Muscle layer of duodenum (tissue), 2 donors: ENCODE measurements around the gene MIPOL1.
"Not testable (repeated sequence)": the region's sequence is repeated elsewhere in the genome, so short reads cannot be mapped to it uniquely, and the experiment has no call there.

Source experiments
- H3K27ac ChIP-seq: one replicate; pipeline ENCODE4 v1.7.0; 2013; ENCODE audit warnings: mild to moderate bottlenecking, low read length
- H3K27me3 ChIP-seq: one replicate; pipeline ENCODE4 v1.7.0; 2013; ENCODE audit warnings: low read depth, mild to moderate bottlenecking, control low read depth, low read length
- H3K36me3 ChIP-seq, 2 donors: one replicate each; pipeline ENCODE4 v1.7.0; 2013; ENCODE audit warnings: low read length in 2 of 2, control low read depth in 1 of 2, mild to moderate bottlenecking in 1 of 2; ENCODE audit not compliant: insufficient read depth in 2 of 2, control insufficient read depth in 1 of 2
- H3K4me1 ChIP-seq, 2 donors: one replicate each; pipeline ENCODE4 v1.7.0; 2013; ENCODE audit warnings: low read length in 2 of 2, mild to moderate bottlenecking in 2 of 2, control low read depth in 1 of 2, moderate library complexity in 1 of 2; ENCODE audit not compliant: insufficient read depth in 2 of 2, control insufficient read depth in 1 of 2
- H3K4me3 ChIP-seq, 2 donors: one replicate each; pipeline ENCODE4 v1.7.0; 2013; ENCODE audit warnings: low read length in 2 of 2, low read depth in 1 of 2, mild to moderate bottlenecking in 1 of 2
- H3K9me3 ChIP-seq, 2 donors: one replicate each; pipeline ENCODE4 v1.7.0; 2013; ENCODE audit warnings: low read length in 2 of 2, control low read depth in 1 of 2, mild to moderate bottlenecking in 1 of 2; ENCODE audit not compliant: control insufficient read depth in 1 of 2
- donor health status: healthy.

Gene MIPOL1

DNA sequence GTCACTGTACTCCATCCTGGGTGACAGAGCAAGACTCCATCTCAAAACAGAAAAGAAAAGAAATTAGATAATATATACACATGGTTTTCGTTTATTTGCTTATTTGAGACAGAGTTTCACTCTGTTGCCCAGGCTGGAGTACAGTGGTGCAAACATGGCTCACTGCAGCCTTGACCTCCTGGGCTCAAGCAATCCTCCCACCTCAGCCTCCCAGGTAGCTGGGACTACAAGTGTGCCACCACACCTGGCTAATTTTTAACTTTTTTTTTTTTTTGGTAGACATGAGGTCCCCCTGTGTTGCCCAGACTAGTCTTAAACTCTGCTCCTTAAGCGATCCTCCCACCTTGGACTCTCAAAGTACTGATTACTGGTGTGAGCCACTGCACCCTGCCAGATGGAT, 11.9 kb downstream of the MIPOL1 start:
- H3K9me3 ChIP-seq, result not testable (repeated sequence)

GRCh38 chr14:37210448-37210847, 12.7 kb downstream of the MIPOL1 start:
- Histone ChIP-seq H3K9me3 (peaks cover 0 to 5% of the 10 kb centered on the region in 2 donors), H3K27me3 (no peaks in the 10 kb centered on the region), H3K4me1 (no peaks in the 10 kb centered on the region), H3K4me3 (no peak overlapping the region), H3K36me3 (no peaks in the 10 kb centered on the region), H3K27ac (no peak overlapping the region)

More for the DNA sequence above, 11.9 kb downstream of the MIPOL1 start:
- not testable (repeated sequence) for H3K27ac ChIP-seq, H3K4me1 ChIP-seq, H3K27me3 ChIP-seq, H3K36me3 ChIP-seq, H3K4me3 ChIP-seq

- H3K9me3 ChIP-seq, result no peaks in the 10 kb centered on the region
- no peaks in the 10 kb centered on the region for H3K4me1 ChIP-seq
- H3K27me3 ChIP-seq, result no peaks in the 10 kb centered on the region
- no peak overlapping the region for H3K27ac ChIP-seq
- no peak overlapping the region for H3K4me3 ChIP-seq
- H3K36me3 ChIP-seq, result no peaks in the 10 kb centered on the region
These were observed 15.3 kb downstream of the MIPOL1 start for GRCh38 chr14:37213016-37213415.

GRCh38 chr14:37215345-37215744, 17.6 kb downstream of the MIPOL1 start:
- Histone ChIP-seq H3K27ac (no peak overlapping the region), H3K4me3 (no peak overlapping the region), H3K27me3 (no peaks in the 10 kb centered on the region), H3K9me3 (no peaks in the 10 kb centered on the region), H3K4me1 (no peaks in the 10 kb centered on the region), H3K36me3 (no peaks in the 10 kb centered on the region)

DNA sequence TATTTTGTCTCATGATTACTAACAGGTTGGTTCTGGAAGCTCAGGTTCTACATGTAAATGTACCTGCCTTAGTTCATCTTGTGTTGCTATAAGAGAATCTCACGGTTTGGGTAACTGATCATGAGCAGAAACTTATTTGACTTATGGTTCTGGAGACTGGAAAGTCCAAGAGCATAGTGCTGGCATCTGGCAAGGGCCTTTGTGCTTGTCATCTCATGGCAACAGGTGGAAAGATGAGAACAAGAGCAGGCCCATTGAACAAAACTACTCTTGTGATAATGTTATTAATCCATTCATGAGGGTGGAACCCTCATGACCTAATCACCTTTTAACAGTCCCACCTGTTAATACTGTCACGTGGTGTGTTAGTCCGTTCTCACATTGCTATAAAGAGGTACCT, 23.3 kb downstream of the MIPOL1 start:
- no peak overlapping the region for H3K4me3 ChIP-seq
- H3K36me3 ChIP-seq, result no peaks in the 10 kb centered on the region
- H3K4me1 ChIP-seq, result no peaks in the 10 kb centered on the region
- peaks cover 0 to 5% of the 10 kb centered on the region in 2 donors for H3K9me3 ChIP-seq
- H3K27me3 ChIP-seq, result no peaks in the 10 kb centered on the region
- no peak overlapping the region for H3K27ac ChIP-seq

DNA sequence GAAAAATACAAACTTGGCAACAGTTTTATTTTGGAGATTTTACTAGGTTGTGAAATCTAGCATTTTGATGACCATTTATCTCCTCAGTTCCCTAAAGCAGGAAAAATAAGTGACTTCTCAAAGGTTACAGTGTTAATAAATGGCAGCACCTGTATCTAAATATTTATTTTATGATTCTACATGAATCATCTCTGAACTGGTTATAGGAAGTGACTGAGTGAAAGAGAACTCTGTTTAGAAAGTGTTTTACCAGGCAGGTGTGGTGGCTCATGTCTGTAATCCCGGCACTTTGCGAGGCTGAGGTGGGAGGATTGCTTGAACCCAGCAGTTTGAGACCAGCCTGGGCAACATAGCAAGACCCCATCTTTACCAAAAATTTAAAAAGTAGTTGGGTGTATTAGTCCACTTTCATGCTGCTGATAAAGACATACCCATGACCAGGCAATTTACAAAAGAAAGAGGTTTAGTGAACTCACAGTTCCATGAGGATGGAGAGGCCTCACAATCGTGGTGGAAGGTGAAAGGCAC, 26.3 kb downstream of the MIPOL1 start:
- Histone ChIP-seq H3K27ac (no peak overlapping the region), H3K27me3 (no peaks in the 10 kb centered on the region), H3K36me3 (no peaks in the 10 kb centered on the region), H3K4me1 (no peaks in the 10 kb centered on the region), H3K4me3 (no peak overlapping the region), H3K9me3 (peaks cover 0 to 5% of the 10 kb centered on the region in 2 donors)

- H3K27ac ChIP-seq, H3K4me3 ChIP-seq, H3K4me1 ChIP-seq, H3K36me3 ChIP-seq, H3K27me3 ChIP-seq, H3K9me3 ChIP-seq: not testable (repeated sequence)
These were observed 27.9 kb downstream of the MIPOL1 start for GRCh38 chr14:37225668-37226067.

DNA sequence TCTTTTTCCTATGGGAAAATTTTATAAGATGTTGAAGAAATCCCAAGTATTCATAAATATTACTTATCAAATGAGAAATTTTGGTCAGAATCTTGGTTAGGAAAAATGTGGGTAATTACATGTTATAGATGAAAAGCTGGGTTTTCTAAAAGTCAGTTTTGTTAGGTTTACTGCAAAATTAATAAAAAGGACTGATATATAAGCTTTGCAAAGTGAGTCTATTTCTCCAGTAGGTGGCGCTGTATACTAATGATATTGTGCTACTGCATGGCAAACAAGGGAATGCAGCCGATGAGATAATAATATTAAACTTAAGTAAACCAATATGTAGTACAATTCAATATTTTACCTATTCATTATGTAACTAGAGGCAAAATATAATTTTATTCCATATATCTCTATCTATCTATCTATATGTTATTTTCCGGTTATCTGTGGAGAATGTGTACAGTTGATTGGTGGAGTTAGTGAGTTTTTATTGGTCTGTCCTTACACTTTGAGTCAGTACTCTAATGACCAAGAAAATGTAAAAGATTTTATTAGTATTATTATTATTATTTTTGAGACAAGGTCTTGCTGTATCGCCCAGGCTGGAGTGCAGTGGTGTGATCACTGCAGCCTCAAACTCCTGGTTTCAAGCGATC, 32.9 kb downstream of the MIPOL1 start:
- no peaks in the 10 kb centered on the region for H3K27me3 ChIP-seq
- H3K4me3 ChIP-seq, result no peak overlapping the region
- H3K9me3 ChIP-seq, result no peaks in the 10 kb centered on the region
- no peak overlapping the region for H3K27ac ChIP-seq
- no peaks in the 10 kb centered on the region for H3K36me3 ChIP-seq
- H3K4me1 ChIP-seq, result no peaks in the 10 kb centered on the region

GRCh38 chr14:37232907-37233481, 35.3 kb downstream of the MIPOL1 start:
- Histone ChIP-seq H3K27ac (no peak overlapping the region), H3K4me1 (no peaks in the 10 kb centered on the region), H3K27me3 (no peaks in the 10 kb centered on the region), H3K4me3 (no peak overlapping the region), H3K9me3 (no peaks in the 10 kb centered on the region), H3K36me3 (no peaks in the 10 kb centered on the region)

DNA sequence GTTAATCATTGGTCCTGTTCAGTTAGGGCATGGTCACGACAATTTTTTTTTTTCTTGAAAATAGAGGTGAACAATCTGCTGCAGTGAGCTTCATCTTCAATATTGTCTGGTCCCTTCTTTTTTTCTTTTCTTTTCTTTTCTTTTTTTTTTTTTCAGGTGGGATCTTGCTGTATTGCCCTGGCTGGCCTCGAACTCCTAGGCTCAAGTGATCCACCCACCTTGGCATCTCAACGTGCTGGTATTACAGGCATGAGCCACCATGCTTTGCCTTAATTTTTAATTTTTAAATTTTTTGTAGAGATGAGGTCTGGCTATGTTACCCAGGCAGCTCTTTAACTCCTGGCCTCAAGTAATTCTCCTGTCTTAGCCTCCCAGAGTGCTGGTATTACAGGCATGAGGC, 36.5 kb downstream of the MIPOL1 start:
- H3K27me3 ChIP-seq, result no peaks in the 10 kb centered on the region
- no peaks in the 10 kb centered on the region for H3K36me3 ChIP-seq
- no peaks in the 10 kb centered on the region for H3K9me3 ChIP-seq
- no peak overlapping the region for H3K27ac ChIP-seq
- H3K4me3 ChIP-seq, result no peak overlapping the region
- H3K4me1 ChIP-seq, result no peaks in the 10 kb centered on the region

DNA sequence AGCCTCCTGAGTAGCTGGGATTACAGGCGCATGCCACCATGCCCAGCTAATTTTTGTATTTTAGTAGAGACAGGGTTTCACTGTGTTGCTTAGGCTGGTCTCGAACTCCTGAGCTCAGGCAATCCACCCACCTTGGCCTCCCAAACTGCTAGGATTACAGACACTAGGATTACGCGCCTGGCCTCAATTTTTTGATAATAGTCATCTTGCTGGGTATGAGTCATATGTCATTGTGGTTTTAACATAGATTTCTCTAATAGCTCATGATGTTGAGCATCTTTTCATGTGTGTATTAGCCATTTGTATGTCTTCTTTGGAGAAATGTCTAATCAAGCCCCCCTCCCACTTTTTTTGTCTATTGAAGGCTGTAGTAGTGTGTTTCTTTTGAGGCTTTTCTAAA, 38.3 kb downstream of the MIPOL1 start:
- H3K4me1 ChIP-seq, H3K27me3 ChIP-seq, H3K27ac ChIP-seq, H3K4me3 ChIP-seq, H3K9me3 ChIP-seq, H3K36me3 ChIP-seq: not testable (repeated sequence)

DNA sequence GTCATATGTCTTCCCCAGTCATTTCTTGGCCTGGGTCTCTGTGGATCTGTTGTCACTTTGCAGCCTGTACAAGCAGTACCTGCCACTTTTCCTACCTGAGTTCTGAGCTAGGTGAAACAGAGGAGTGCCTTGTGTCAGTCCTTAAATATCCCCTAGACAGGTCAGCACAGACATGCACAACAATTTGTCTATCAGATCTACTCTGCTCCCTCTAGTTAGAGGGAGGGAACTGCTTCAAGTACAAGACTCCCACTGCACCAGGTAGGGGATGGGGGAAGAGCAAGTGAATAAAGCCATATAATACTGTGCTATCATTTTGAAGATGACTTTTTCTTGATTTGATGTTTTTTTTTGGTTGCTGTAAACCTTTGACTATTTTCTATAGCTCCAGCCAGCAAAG, 39.4 kb downstream of the MIPOL1 start:
- H3K4me3 ChIP-seq, result no peak overlapping the region
- no peaks in the 10 kb centered on the region for H3K36me3 ChIP-seq
- H3K4me1 ChIP-seq, result no peaks in the 10 kb centered on the region
- H3K27ac ChIP-seq, result no peak overlapping the region
- no peaks in the 10 kb centered on the region for H3K9me3 ChIP-seq
- no peaks in the 10 kb centered on the region for H3K27me3 ChIP-seq
